Measurements from ENCODE around the gene SIRPG. TPM values are rescaled to one million over a fixed set of nuclear protein-coding genes. Genes with fewer than 3 reads are reported as not detected.

The SIRPG gene
- total RNA-seq: not detected in 2 replicates

GRCh38 chr20:1657556-1658334 is at the start of gene SIRPG:
Gene SIRPG (minus strand): TSS chr20:1657779. CDS start chr20:1657714, 65 bp downstream.

DNA sequence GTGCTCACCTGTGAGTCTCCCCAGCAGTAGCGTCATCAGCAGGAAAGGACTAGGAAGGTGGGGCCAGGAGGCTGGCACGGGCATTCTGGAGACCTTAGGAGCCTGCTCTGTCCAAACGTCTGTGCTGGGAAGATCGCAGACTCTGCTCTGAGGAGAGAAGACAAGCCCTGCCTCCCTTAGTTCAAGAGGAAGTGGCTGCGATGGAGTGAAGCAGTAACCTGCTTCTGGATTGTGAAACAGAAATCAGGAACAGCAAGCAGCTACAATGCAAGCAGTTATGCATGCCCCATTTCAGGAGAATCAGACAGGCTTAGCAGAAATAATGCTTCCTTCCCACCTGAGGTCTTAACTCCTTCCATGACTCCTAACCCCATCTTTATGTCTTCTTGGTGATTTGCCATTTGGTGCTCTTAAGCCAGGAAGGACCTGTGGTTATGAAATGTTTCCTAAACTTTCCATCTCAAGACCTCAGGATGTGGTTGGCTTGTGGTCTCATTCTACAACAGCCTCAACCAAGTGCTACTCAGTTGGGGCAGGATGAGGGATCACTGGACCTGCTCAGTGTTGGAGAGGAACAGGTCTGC is 37.6 kb downstream of the SIRPG start, which contains the start of gene SIRPB1:
Gene SIRPB1, minus strand, starts transcription at position 149 of the 584 bp plus-strand sequence. Its CDS starts 65 bp downstream, at position 84.

Other genes with a start within 250 kb of the SIRPG start
- 24.7 and 38.1 TPM in 2 replicates for gene NSFL1C, start 190.9 kb downstream of the SIRPG start, total RNA-seq
- gene SIRPB2, start 166.4 kb downstream of the SIRPG start, total RNA-seq: not detected in 2 replicates
- not detected in 2 replicates for gene SIRPD, start 100.1 kb downstream of the SIRPG start, total RNA-seq
- gene SIRPB1, start 37.8 kb downstream of the SIRPG start, total RNA-seq: 0.25 and 0.55 TPM in 2 replicates
- gene SIRPA, start 237.6 kb upstream of the SIRPG start, total RNA-seq: 8.2 and 11.5 TPM in 2 replicates